Mucosa of rectum (tissue), 2 donors: ENCODE measurements around the gene C2orf92.

Experiments
- H3K27ac ChIP-seq, 2 donors: one replicate each; pipeline ENCODE4 v1.7.0; 2013; ENCODE audit warnings: inconsistent platforms in 2 of 2, low read depth in 2 of 2, low read length in 2 of 2
- H3K27me3 ChIP-seq, 2 donors: one replicate each; pipeline ENCODE4 v1.7.0; 2013; ENCODE audit warnings: low read length in 2 of 2; ENCODE audit not compliant: control insufficient read depth in 2 of 2, insufficient read depth in 2 of 2
- H3K36me3 ChIP-seq, 2 donors: one replicate each; pipeline ENCODE4 v1.7.0; 2013; ENCODE audit warnings: low read length in 2 of 2; ENCODE audit not compliant: control insufficient read depth in 2 of 2, insufficient read depth in 2 of 2
- H3K4me1 ChIP-seq, 2 donors: one replicate each; pipeline ENCODE4 v1.7.0; 2013; ENCODE audit warnings: low read length in 2 of 2, mild to moderate bottlenecking in 1 of 2; ENCODE audit not compliant: control insufficient read depth in 2 of 2, insufficient read depth in 2 of 2
- H3K4me3 ChIP-seq, 2 donors: one replicate each; pipeline ENCODE4 v1.7.0; 2013; ENCODE audit warnings: low read length in 2 of 2
- H3K9ac ChIP-seq, 2 donors: one replicate each; pipeline ENCODE4 v1.7.0; 2013; ENCODE audit warnings: low read length in 2 of 2, low read depth in 1 of 2, mild to moderate bottlenecking in 1 of 2
- H3K9me3 ChIP-seq, 2 donors: one replicate each; pipeline ENCODE4 v1.7.0; 2013; ENCODE audit warnings: low read length in 2 of 2; ENCODE audit not compliant: control insufficient read depth in 2 of 2
- donor health status: healthy.
- donor health status: Normal muscosa, but diverticular disease.

Gene C2orf92

GRCh38 chr2:97718942-97719341 is 49.4 kb downstream of the C2orf92 start:
- Histone ChIP-seq H3K36me3 (no peaks in the 10 kb centered on the region), H3K4me3 (no peak overlapping the region), H3K4me1 (no peaks in the 10 kb centered on the region), H3K27me3 (no peaks in the 10 kb centered on the region), H3K27ac (no peak overlapping the region), H3K9me3 (no peaks in the 10 kb centered on the region), H3K9ac (no peak overlapping the region)

- no peak overlapping the region for H3K4me3 ChIP-seq
- H3K27me3 ChIP-seq = no peaks in the 10 kb centered on the region
- no peaks in the 10 kb centered on the region for H3K36me3 ChIP-seq
- H3K4me1 ChIP-seq = no peaks in the 10 kb centered on the region
- H3K9me3 ChIP-seq = no peaks in the 10 kb centered on the region
- H3K27ac ChIP-seq = no peak overlapping the region
- H3K9ac ChIP-seq = no peak overlapping the region
Measured at GRCh38 chr2:97719362-97720155, 50.0 kb downstream of the C2orf92 start.

GRCh38 chr2:97720746-97721145 is 51.2 kb downstream of the C2orf92 start:
- H3K9me3 ChIP-seq = no peaks in the 10 kb centered on the region
- H3K4me3 ChIP-seq = no peak overlapping the region
- no peak overlapping the region for H3K9ac ChIP-seq
- H3K27me3 ChIP-seq = no peaks in the 10 kb centered on the region
- H3K27ac ChIP-seq = no peak overlapping the region
- H3K4me1 ChIP-seq = no peaks in the 10 kb centered on the region
- no peaks in the 10 kb centered on the region for H3K36me3 ChIP-seq

GRCh38 chr2:97722227-97722626 is 52.7 kb downstream of the C2orf92 start:
- Histone ChIP-seq H3K4me3 (no peak overlapping the region), H3K27ac (no peak overlapping the region), H3K27me3 (peaks cover 0 to 3% of the 10 kb centered on the region in 2 donors), H3K9ac (no peak overlapping the region), H3K9me3 (no peaks in the 10 kb centered on the region), H3K36me3 (no peaks in the 10 kb centered on the region), H3K4me1 (no peaks in the 10 kb centered on the region)

GRCh38 chr2:97723156-97724072 is 53.9 kb downstream of the C2orf92 start:
- H3K27me3 ChIP-seq = peaks cover 0 to 3% of the 10 kb centered on the region in 2 donors
- no peaks in the 10 kb centered on the region for H3K4me1 ChIP-seq
- H3K9ac ChIP-seq = no peak overlapping the region

GRCh38 chr2:97724073-97724410 is 54.5 kb downstream of the C2orf92 start:
- no peaks in the 10 kb centered on the region for H3K4me1 ChIP-seq
- H3K36me3 ChIP-seq = no peaks in the 10 kb centered on the region

More at GRCh38 chr2:97723156-97724072, 53.9 kb downstream of the C2orf92 start:
- no peaks in the 10 kb centered on the region for H3K36me3 ChIP-seq
- H3K27ac ChIP-seq = no peak overlapping the region
- H3K9me3 ChIP-seq = no peaks in the 10 kb centered on the region
- no peak overlapping the region for H3K4me3 ChIP-seq

GRCh38 chr2:97724501-97724900 is 55.0 kb downstream of the C2orf92 start:
- no peak overlapping the region for H3K27ac ChIP-seq
- H3K27me3 ChIP-seq = peaks cover 0 to 3% of the 10 kb centered on the region in 2 donors
- H3K4me1 ChIP-seq = no peaks in the 10 kb centered on the region

More at GRCh38 chr2:97724073-97724410, 54.5 kb downstream of the C2orf92 start:
- no peak overlapping the region for H3K27ac ChIP-seq
- H3K9ac ChIP-seq = no peak overlapping the region
- H3K4me3 ChIP-seq = no peak overlapping the region
- no peaks in the 10 kb centered on the region for H3K9me3 ChIP-seq
- peaks cover 0 to 3% of the 10 kb centered on the region in 2 donors for H3K27me3 ChIP-seq

GRCh38 chr2:97724946-97725688 is 55.6 kb downstream of the C2orf92 start:
- Histone ChIP-seq H3K27ac (no peak overlapping the region), H3K9ac (no peak overlapping the region), H3K9me3 (peaks cover 0 to 1% of the 10 kb centered on the region in 2 donors), H3K36me3 (no peaks in the 10 kb centered on the region), H3K27me3 (peaks cover 0 to 3% of the 10 kb centered on the region in 2 donors), H3K4me3 (no peak overlapping the region), H3K4me1 (no peaks in the 10 kb centered on the region)

More at GRCh38 chr2:97724501-97724900, 55.0 kb downstream of the C2orf92 start:
- Histone ChIP-seq H3K36me3 (no peaks in the 10 kb centered on the region), H3K4me3 (no peak overlapping the region), H3K9ac (no peak overlapping the region), H3K9me3 (no peaks in the 10 kb centered on the region)

GRCh38 chr2:97726261-97727064 is 57.0 kb downstream of the C2orf92 start:
- H3K36me3 ChIP-seq = no peaks in the 10 kb centered on the region
- H3K27me3 ChIP-seq = peaks cover 0 to 3% of the 10 kb centered on the region in 2 donors
- peaks cover 0 to 3% of the 10 kb centered on the region in 2 donors for H3K9me3 ChIP-seq
- peak overlapping the region in 1 of 2 donors; percentile 35 for H3K27ac ChIP-seq
- H3K9ac ChIP-seq = no peak overlapping the region
- no peaks in the 10 kb centered on the region for H3K4me1 ChIP-seq
- no peak overlapping the region for H3K4me3 ChIP-seq
